Loucy (cell line): ENCODE results near the gene DAB2.

Experiments used
- H2AFZ ChIP-seq: fragments of 200-600 bp; sonication (generic); 2 replicates; pipeline ENCODE4 v1.6.0; 2016; ENCODE audit warnings: antibody characterized with exemption, mild to moderate bottlenecking, low read length, moderate library complexity
- H3F3A ChIP-seq: fragments of 200-600 bp; 2 replicates; pipeline ENCODE4 v1.6.0; 2016; ENCODE audit warnings: antibody characterized with exemption, low read depth, mild to moderate bottlenecking
- H3K27me3 ChIP-seq: fragments of 200-600 bp; sonication (generic); 2 replicates; pipeline ENCODE4 v1.6.1; 2014; ENCODE audit warnings: low read length, mild to moderate bottlenecking; ENCODE audit not compliant: insufficient read depth, poor library complexity, severe bottlenecking
- H3K36me3 ChIP-seq: fragments of 200-600 bp; sonication (generic); 2 replicates; pipeline ENCODE4 v1.6.1; 2016; ENCODE audit warnings: low read length; ENCODE audit not compliant: insufficient read depth
- H3K4me1 ChIP-seq: fragments of 200-600 bp; sonication (generic); 2 replicates; pipeline ENCODE4 v1.5.1; 2014; ENCODE audit warnings: low read length, mild to moderate bottlenecking; ENCODE audit not compliant: insufficient read depth, poor library complexity, severe bottlenecking
- H3K4me2 ChIP-seq: fragments of 200-600 bp; sonication (generic); 2 replicates; pipeline ENCODE4 v1.6.0; 2014; ENCODE audit warnings: antibody characterized with exemption, low read length, low read depth, mild to moderate bottlenecking; ENCODE audit not compliant: poor library complexity, severe bottlenecking
- H3K4me3 ChIP-seq: fragments of 200-600 bp; sonication (generic); 2 replicates; pipeline ENCODE4 v1.5.1; 2014; ENCODE audit warnings: low read length, mild to moderate bottlenecking, mixed read lengths; ENCODE audit not compliant: poor library complexity, severe bottlenecking
- H3K79me2 ChIP-seq: fragments of 200-600 bp; sonication (generic); 2 replicates; pipeline ENCODE4 v1.6.1; 2014; ENCODE audit warnings: low read length; ENCODE audit not compliant: insufficient read depth
- H3K9ac ChIP-seq: fragments of 200-600 bp; sonication (generic); 2 replicates; pipeline ENCODE4 v1.6.0; 2014; ENCODE audit warnings: mild to moderate bottlenecking, low read depth, low read length, moderate library complexity; ENCODE audit not compliant: poor library complexity, severe bottlenecking
- H3K9me2 ChIP-seq: fragments of 200-600 bp; sonication (generic); replicated peaks from 2 replicates; pipeline ENCODE4 v1.6.1; 2016; ENCODE audit warnings: low read depth, low read length, mixed read lengths
- H3K9me3 ChIP-seq: fragments of 200-600 bp; sonication (generic); 2 replicates; pipeline ENCODE4 v1.6.1; 2014; ENCODE audit warnings: mild to moderate bottlenecking, antibody characterized with exemption, low read length, low read depth; ENCODE audit not compliant: insufficient read depth
- H4K20me1 ChIP-seq: fragments of 200-600 bp; sonication (generic); 2 replicates; pipeline ENCODE4 v1.6.0; 2014; ENCODE audit warnings: antibody characterized with exemption, low read length, mild to moderate bottlenecking; ENCODE audit not compliant: insufficient read depth, poor library complexity, severe bottlenecking
- CTCF ChIP-seq: fragments of 200-600 bp; sonication (generic); conservative IDR thresholded peaks from 2 replicates; pipeline ENCODE4 v1.5.1; 2014; ENCODE audit warnings: mild to moderate bottlenecking, antibody characterized with exemption, low read length
- EZH2phosphoT487 ChIP-seq: fragments of 200-600 bp; IDR thresholded peaks from 2 replicates; pipeline ENCODE4 v1.6.1; 2018; ENCODE audit warnings: antibody characterized with exemption, mild to moderate bottlenecking, moderate library complexity, borderline replicate concordance

The DAB2 gene

GRCh38 chr5:39459907-39460306 is 35.1 kb upstream of the DAB2 start:
- no peaks in the 10 kb centered on the region for H3K9me3 ChIP-seq
- TF ChIP-seq EZH2phosphoT487 (no peak), CTCF (no peak)
- H3K36me3 ChIP-seq, result no peaks in the 10 kb centered on the region
- H3K4me3 ChIP-seq, result no peak overlapping the region
- H3K4me2 ChIP-seq, result no peak overlapping the region
- H3K9me2 ChIP-seq, result no peaks in the 10 kb centered on the region
- H3K4me1 ChIP-seq, result no peaks in the 10 kb centered on the region
- no peak overlapping the region for H3K9ac ChIP-seq
- no peaks in the 10 kb centered on the region for H3F3A ChIP-seq
- H3K27me3 ChIP-seq, result no peaks in the 10 kb centered on the region
- no peaks in the 10 kb centered on the region for H4K20me1 ChIP-seq
- H3K79me2 ChIP-seq, result no peaks in the 10 kb centered on the region
- no peak overlapping the region for H2AFZ ChIP-seq

GRCh38 chr5:39459071-39459470 is 34.3 kb upstream of the DAB2 start:
- H3K9me2 ChIP-seq, result no peaks in the 10 kb centered on the region
- no peaks in the 10 kb centered on the region for H3K4me1 ChIP-seq

GRCh38 chr5:39455645-39456044 is 30.9 kb upstream of the DAB2 start:
- H3K9me3 ChIP-seq, result no peaks in the 10 kb centered on the region
- H3F3A ChIP-seq, result no peaks in the 10 kb centered on the region
- H3K9me2 ChIP-seq, result no peaks in the 10 kb centered on the region
- H3K4me3 ChIP-seq, result no peak overlapping the region
- H4K20me1 ChIP-seq, result no peaks in the 10 kb centered on the region
- no peak overlapping the region for H2AFZ ChIP-seq
- TF ChIP-seq CTCF (no peak), EZH2phosphoT487 (no peak)
- H3K9ac ChIP-seq, result no peak overlapping the region
- no peaks in the 10 kb centered on the region for H3K79me2 ChIP-seq
- H3K4me1 ChIP-seq, result no peaks in the 10 kb centered on the region
- no peak overlapping the region for H3K4me2 ChIP-seq
- no peaks in the 10 kb centered on the region for H3K36me3 ChIP-seq
- no peaks in the 10 kb centered on the region for H3K27me3 ChIP-seq

More at GRCh38 chr5:39459071-39459470, 34.3 kb upstream of the DAB2 start:
- Histone ChIP-seq H3K9me3 (no peaks in the 10 kb centered on the region), H3K27me3 (no peaks in the 10 kb centered on the region), H4K20me1 (no peaks in the 10 kb centered on the region), H3K9ac (no peak overlapping the region), H3F3A (no peaks in the 10 kb centered on the region), H2AFZ (no peak overlapping the region), H3K4me3 (no peak overlapping the region), H3K36me3 (no peaks in the 10 kb centered on the region), H3K79me2 (no peaks in the 10 kb centered on the region), H3K4me2 (no peak overlapping the region)
- TF ChIP-seq CTCF (no peak), EZH2phosphoT487 (no peak)
